ENCODE results near the gene JUN. TPM values are rescaled to one million over a fixed set of nuclear protein-coding genes. Genes with fewer than 3 reads are reported as not detected.

The JUN gene
- total and polyA plus RNA-seq, 2 of the 13 experiments (the other 11 are each of a cell fraction or from before 2014, with no cell fraction given) = 18.2 to 22.3 TPM

DNA sequence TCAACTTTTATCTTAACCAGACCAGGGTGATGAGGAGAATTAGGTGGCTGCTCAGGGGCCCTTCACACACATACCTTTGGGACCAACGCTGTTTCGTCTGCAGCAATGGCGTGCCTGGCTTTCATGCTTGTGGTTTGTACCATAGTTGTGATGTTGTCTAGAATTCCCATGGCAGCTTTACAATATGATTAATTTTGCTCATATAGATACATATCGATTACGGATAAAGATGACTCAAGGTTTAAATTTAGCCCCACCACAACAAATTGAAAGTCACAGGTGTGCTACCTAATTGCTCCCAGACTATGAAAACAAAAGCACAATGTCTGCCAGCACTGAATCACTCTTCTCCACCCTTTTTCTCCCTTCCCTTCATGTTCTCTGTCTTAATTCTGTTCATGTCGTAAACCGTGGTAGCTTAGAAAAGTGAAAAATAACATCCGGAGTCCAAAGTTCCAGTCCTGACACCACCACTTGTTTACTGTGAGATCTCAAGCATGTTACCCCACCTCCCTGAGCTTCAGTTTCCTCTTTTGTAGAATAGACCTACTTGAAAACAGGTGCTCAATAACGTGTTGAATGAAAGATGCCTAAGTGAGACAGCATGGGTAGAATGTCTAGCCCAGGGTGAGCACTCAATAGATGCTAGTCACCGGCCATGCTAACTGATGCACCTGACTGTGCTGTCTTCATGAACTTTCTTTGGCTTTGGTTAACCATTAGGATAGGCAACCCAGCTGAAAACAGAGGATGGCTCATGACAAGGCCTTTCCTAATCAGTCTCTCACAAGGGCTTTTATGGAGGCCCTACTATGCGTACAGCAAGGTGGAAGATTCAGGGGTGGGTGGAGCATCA lies 22.1 kb upstream of the JUN start (continued):
- TF ChIP-seq, protein P1, sequence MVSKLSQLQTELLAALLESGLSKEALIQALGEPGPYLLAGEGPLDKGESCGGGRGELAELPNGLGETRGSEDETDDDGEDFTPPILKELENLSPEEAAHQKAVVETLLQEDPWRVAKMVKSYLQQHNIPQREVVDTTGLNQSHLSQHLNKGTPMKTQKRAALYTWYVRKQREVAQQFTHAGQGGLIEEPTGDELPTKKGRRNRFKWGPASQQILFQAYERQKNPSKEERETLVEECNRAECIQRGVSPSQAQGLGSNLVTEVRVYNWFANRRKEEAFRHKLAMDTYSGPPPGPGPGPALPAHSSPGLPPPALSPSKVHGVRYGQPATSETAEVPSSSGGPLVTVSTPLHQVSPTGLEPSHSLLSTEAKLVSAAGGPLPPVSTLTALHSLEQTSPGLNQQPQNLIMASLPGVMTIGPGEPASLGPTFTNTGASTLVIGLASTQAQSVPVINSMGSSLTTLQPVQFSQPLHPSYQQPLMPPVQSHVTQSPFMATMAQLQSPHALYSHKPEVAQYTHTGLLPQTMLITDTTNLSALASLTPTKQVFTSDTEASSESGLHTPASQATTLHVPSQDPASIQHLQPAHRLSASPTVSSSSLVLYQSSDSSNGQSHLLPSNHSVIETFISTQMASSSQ (IDR thresholded peaks at IDR 0.05; ENCODE audit: low read depth) = no peak
- TF ChIP-seq, protein P1 (CRISPR knock-in tag; IDR thresholded peaks at IDR 0.05; ENCODE audit: borderline replicate concordance) = no peak
- no peak for TF ChIP-seq ZFP36 (IDR thresholded peaks at IDR 0.05; ENCODE audit: borderline replicate concordance, low read depth, low read length, partially characterized antibody)
- TF ChIP-seq ZBTB1 (CRISPR knock-in tag; IDR thresholded peaks at IDR 0.05; ENCODE audit: borderline replicate concordance) = no peak
- TF ChIP-seq, protein P2, sequence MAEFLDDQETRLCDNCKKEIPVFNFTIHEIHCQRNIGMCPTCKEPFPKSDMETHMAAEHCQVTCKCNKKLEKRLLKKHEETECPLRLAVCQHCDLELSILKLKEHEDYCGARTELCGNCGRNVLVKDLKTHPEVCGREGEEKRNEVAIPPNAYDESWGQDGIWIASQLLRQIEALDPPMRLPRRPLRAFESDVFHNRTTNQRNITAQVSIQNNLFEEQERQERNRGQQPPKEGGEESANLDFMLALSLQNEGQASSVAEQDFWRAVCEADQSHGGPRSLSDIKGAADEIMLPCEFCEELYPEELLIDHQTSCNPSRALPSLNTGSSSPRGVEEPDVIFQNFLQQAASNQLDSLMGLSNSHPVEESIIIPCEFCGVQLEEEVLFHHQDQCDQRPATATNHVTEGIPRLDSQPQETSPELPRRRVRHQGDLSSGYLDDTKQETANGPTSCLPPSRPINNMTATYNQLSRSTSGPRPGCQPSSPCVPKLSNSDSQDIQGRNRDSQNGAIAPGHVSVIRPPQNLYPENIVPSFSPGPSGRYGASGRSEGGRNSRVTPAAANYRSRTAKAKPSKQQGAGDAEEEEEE (CRISPR knock-in tag; IDR thresholded peaks at IDR 0.05; ENCODE audit: borderline replicate concordance) = no peak
- peak; percentile 35; the same call in 1 of the 2 replicates for TF ChIP-seq SAP130 (CRISPR knock-in tag; IDR thresholded peaks at IDR 0.05; ENCODE audit: low read depth)
- TF ChIP-seq RFX3 (CRISPR knock-in tag; IDR thresholded peaks at IDR 0.05) = no peak
- peak; percentile 37; the same call in 1 of the 2 replicates for TF ChIP-seq SOX5 (CRISPR knock-in tag; IDR thresholded peaks at IDR 0.05; ENCODE audit: borderline replicate concordance)
- TF ChIP-seq NCOA1 (CRISPR knock-in tag; IDR thresholded peaks at IDR 0.05) = no peak
- no peak for TF ChIP-seq MIER2 (CRISPR knock-in tag; IDR thresholded peaks at IDR 0.05)
- TF ChIP-seq ZNF337 (CRISPR knock-in tag; IDR thresholded peaks at IDR 0.05; ENCODE audit: borderline replicate concordance, low read depth) = no peak
- TF ChIP-seq TCF7L2 (IDR thresholded peaks at IDR 0.05; ENCODE audit: low read depth, low read length) = no peak
- TF ChIP-seq ZC3H4 (CRISPR knock-in tag; IDR thresholded peaks at IDR 0.05; ENCODE audit: borderline replicate concordance) = no peak
- TF ChIP-seq RARA (CRISPR knock-in tag; IDR thresholded peaks at IDR 0.05) = 0 out of 2 replicates have a peak, but pooled peaks have one; percentile 25
- TF ChIP-seq HOXA5 (CRISPR knock-in tag; IDR thresholded peaks at IDR 0.05) = no peak
- TF ChIP-seq ZKSCAN1 (IDR thresholded peaks at IDR 0.05; ENCODE audit: low read length) = peak; percentile 66
- no peak for TF ChIP-seq GATAD1 (CRISPR knock-in tag; IDR thresholded peaks at IDR 0.05)
- TF ChIP-seq, protein P3, sequence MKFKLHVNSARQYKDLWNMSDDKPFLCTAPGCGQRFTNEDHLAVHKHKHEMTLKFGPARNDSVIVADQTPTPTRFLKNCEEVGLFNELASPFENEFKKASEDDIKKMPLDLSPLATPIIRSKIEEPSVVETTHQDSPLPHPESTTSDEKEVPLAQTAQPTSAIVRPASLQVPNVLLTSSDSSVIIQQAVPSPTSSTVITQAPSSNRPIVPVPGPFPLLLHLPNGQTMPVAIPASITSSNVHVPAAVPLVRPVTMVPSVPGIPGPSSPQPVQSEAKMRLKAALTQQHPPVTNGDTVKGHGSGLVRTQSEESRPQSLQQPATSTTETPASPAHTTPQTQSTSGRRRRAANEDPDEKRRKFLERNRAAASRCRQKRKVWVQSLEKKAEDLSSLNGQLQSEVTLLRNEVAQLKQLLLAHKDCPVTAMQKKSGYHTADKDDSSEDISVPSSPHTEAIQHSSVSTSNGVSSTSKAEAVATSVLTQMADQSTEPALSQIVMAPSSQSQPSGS (CRISPR knock-in tag; IDR thresholded peaks at IDR 0.05) = no peak
- no peak for TF ChIP-seq PHF8 (CRISPR knock-in tag; IDR thresholded peaks at IDR 0.05)
- TF ChIP-seq, protein P4, sequence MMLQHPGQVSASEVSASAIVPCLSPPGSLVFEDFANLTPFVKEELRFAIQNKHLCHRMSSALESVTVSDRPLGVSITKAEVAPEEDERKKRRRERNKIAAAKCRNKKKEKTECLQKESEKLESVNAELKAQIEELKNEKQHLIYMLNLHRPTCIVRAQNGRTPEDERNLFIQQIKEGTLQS (CRISPR knock-in tag; IDR thresholded peaks at IDR 0.05) = no peak

All from HepG2 (cell line).